ENCODE data around the gene TFCP2. TPM values are rescaled to one million over a fixed set of nuclear protein-coding genes. Genes with fewer than 3 reads are reported as not detected.
A peak's percentile ranks its signal among the peaks of the same experiment; 100 is the strongest.

TFCP2 gene
- polyA plus RNA-seq, 3 donors, result 50.1 to 55.3 (median 54.7) TPM

- DNase-seq, result no peak
Measured at GRCh38 chr12:51199366-51199945, 26.5 kb upstream of the TFCP2 start.

- DNase-seq, result no peak
Measured at GRCh38 chr12:51198568-51199365, 25.8 kb upstream of the TFCP2 start.

- no peak for DNase-seq
Measured at GRCh38 chr12:51197736-51198567, 25.0 kb upstream of the TFCP2 start.

GRCh38 chr12:51196547-51196946 is 23.6 kb upstream of the TFCP2 start:
- DNase-seq, result no peak

GRCh38 chr12:51195841-51196240 is 22.9 kb upstream of the TFCP2 start:
- no peak for DNase-seq

GRCh38 chr12:51192284-51192671 is 19.3 kb upstream of the TFCP2 start:
- DNase-seq, result no peak

GRCh38 chr12:51191516-51192283 is 18.8 kb upstream of the TFCP2 start:
- no peak for DNase-seq

GRCh38 chr12:51190820-51191219 is 17.9 kb upstream of the TFCP2 start:
- no peak for DNase-seq

GRCh38 chr12:51189790-51190355 is 16.9 kb upstream of the TFCP2 start:
- no peak for DNase-seq

GRCh38 chr12:51188359-51189051 is 15.6 kb upstream of the TFCP2 start:
- no peak for DNase-seq

GRCh38 chr12:51187370-51187987 is 14.5 kb upstream of the TFCP2 start:
- DNase-seq, result no peak

GRCh38 chr12:51186465-51187085 is 13.6 kb upstream of the TFCP2 start:
- no peak for DNase-seq

GRCh38 chr12:51185171-51185717 is 12.3 kb upstream of the TFCP2 start:
- DNase-seq, result no peak

- peak; percentile 67 for DNase-seq
Measured at GRCh38 chr12:51183816-51184215, 10.9 kb upstream of the TFCP2 start.

GRCh38 chr12:51183349-51183748 is 10.4 kb upstream of the TFCP2 start:
- DNase-seq, result no peak

GRCh38 chr12:51181558-51181957 is 8.6 kb upstream of the TFCP2 start:
- no peak for DNase-seq

GRCh38 chr12:51177897-51178296 is 5.0 kb upstream of the TFCP2 start:
- no peak for DNase-seq

- DNase-seq, result no peak
Measured at GRCh38 chr12:51174501-51174900, 1.6 kb upstream of the TFCP2 start.

- no peak for DNase-seq
Measured at GRCh38 chr12:51171884-51172514, 936 bp downstream of the TFCP2 start.

Data from renal pelvis (tissue), 4 donors.